Measurements from ENCODE around the gene DST.

DST gene

GRCh38 chr6:56433119-56433518, 209.6 kb downstream of the DST start:
- DNase-seq (ENCODE audit: low spot score) = no peak

DNA sequence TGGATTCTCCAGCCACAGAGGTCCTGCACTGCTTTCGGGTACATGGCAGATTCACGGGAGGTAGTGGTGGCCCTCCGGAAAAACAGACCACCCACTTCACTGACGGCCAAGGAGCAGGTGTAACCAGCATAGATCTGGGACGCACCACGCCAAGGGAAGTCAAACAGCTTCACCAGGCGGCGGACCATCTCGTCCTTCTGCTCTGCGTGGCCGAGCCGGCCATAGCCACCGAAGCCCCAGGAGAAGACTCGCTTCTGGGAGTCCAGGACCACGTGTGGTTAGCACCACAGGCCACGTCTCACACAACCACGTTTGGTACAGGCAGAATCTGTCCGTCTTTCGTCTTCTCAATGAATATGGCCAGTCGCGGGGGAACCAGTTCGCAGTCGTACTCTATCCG, 210.5 kb downstream of the DST start:
- no peak for DNase-seq (ENCODE audit: low spot score)

DNA sequence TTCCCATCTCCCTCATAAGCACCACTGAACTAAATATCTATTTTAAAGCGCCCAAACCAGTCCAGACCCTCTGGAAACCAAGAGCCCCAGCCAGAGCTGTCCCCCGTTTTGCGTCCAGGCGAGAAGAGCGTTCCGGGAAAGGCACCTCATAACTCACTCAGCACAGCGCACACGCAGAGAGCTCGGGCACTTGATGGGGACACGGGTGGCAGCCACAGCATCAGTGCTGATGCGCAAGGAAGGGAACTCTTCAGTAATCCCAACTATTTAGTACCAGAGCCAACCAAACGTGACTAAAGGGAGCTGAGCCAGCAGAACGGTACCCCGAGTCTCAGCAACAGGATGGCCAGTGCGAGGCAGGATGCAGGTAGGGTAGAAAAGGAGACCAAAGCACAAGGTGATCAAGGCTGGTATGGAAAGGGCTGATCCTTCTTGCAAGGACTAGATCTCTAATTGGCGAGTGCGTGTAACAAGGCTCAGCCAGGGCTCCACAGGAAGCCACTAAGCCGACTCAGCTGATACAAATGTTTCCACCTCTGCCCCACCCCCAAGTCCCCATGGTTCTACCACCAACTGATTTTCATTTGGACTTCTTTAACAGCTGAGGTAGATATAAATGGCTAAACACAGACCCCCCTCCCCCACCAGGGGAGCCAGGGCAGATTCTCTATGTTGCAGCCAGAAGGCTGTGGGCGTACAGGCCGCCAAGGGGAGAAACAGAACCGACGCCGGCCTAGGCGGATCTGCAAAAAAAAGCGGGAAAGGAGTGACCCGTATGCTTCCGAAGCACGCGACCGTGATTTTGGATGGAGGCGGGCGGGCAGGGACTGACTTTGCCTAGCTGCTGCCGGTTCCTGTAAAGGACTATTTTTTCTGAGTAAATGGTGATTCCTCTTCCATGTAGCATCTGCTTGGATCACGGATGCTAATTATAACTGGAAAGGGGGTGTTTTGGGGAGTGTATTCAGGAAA, 211.8 kb downstream of the DST start:
- DNase-seq (ENCODE audit: low spot score) = no peak

DNA sequence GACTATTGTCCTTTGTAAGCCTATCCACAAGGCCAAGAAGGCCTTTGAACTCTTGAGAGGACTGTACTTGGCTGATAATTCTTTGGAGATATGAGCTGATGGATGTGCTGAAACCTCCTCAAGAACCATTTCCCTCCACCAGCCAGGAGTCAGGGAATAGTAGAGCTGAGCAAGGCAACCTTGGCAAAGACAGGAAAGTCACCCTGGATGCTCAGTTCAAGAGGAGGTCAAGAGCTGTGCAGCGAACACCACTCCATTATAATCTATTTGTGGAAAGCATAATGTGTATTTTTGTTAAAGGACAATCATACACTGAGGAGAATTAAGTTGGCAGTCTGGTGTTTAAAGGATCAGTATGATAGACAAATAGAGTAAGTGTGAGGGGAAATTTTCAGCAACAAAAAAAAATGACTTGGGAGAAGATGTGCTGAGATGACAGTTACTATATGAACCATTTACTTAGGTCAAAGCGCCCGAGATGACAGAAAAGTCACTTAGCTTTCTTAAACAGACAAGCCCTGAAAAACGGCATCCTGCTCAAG, 218.1 kb downstream of the DST start:
- DNase-seq (ENCODE audit: low spot score) = no peak

GRCh38 chr6:56424064-56424463, 218.6 kb downstream of the DST start:
- no peak for DNase-seq (ENCODE audit: low spot score)

DNA sequence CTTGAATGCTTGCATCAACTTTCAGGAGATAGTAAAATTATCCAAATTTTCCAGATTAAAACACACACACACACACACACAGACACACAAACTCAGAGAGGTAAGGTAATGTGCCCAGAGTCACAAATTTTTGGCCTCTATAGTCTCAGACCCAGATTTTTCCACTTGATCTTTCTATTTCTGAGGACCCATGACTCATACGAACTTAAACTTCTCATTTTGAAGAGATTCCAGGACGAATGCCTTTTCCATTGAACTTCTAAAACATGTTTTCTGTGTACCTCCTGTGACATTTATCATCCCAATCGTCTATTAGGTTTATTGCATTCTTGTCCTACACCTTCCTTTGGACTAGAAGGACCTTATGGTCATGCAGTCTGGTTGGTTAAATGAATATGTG, 222.4 kb downstream of the DST start:
- no peak for DNase-seq (ENCODE audit: low spot score)

GRCh38 chr6:56419191-56419590, 223.5 kb downstream of the DST start:
- no peak for DNase-seq (ENCODE audit: low spot score)

- DNase-seq (ENCODE audit: low spot score) = no peak
Observed at GRCh38 chr6:56417823-56418222, 224.9 kb downstream of the DST start.

DNA sequence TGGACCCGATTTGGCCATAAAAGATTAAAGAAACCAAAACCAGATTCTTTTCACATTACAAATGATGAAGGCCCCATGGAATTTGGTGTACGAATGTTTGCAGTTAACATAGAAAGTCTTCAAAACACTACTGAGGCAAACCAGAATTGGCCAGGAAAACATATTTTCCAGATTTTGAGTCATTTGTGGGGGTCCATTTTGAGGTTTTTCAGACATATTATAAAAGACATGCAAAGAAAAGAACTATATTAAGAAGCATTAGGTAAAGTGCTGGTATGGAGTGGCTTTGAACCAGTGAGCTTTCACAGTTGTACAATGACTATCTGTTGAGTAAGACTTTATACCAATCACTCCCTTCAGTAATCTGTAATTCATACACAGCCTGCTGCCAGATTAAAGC, 226.4 kb downstream of the DST start:
- DNase-seq (ENCODE audit: low spot score) = no peak

DNA sequence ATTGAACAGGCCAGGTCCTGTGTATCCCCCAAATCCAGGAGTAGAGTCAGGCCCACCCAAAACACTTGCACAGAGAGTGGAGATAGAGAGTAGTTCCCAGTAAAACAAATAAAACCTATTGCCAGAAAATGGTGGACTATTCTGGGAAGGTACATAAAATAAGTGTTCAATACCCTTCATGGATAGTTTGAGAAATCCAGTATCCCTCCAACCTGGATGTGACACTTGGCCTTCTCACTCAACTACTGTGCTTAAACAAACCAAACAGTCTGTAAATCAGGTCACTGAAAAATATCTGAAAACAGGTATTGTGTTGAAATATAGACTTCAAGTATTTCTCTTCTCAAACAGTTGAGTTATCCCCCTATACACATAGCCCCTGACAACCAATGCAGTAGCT, 233.7 kb downstream of the DST start:
- DNase-seq (ENCODE audit: low spot score) = no peak
